HEK293 (cell line): ENCODE data around the gene LIPH.

Experiments
- BCL11A ChIP-seq: fragments of 450-650 bp; formaldehyde crosslinking; IDR thresholded peaks from 2 replicates; pipeline ENCODE4 v1.5.1; 2016; ENCODE audit warnings: low read depth, missing biosample characterization, missing genetic modification characterization
- CTCF ChIP-seq: fragments of 450-650 bp; formaldehyde crosslinking; IDR thresholded peaks from 2 replicates; pipeline ENCODE4 v1.5.1; 2016; ENCODE audit warnings: missing biosample characterization, missing genetic modification characterization
- GLI2 ChIP-seq: fragments of 450-650 bp; formaldehyde crosslinking; IDR thresholded peaks from 2 replicates; pipeline ENCODE4; 2017; ENCODE audit warnings: missing biosample characterization, missing genetic modification characterization, low read depth, borderline replicate concordance
- HIC1 ChIP-seq: fragments of 450-650 bp; formaldehyde crosslinking; IDR thresholded peaks from 2 replicates; pipeline ENCODE4 v1.5.1; 2016; ENCODE audit warnings: missing biosample characterization, missing genetic modification characterization
- PRDM4 ChIP-seq: fragments of 450-650 bp; formaldehyde crosslinking; IDR thresholded peaks from 2 replicates; pipeline ENCODE4 v1.5.1; 2017; ENCODE audit warnings: missing biosample characterization, missing genetic modification characterization
- PRDM6 ChIP-seq: fragments of 450-650 bp; formaldehyde crosslinking; IDR thresholded peaks from 2 replicates; pipeline ENCODE4 v1.5.1; 2017; ENCODE audit warnings: missing biosample characterization, missing genetic modification characterization
- REST ChIP-seq: fragments of 450-650 bp; formaldehyde crosslinking; IDR thresholded peaks from 2 replicates; pipeline ENCODE4 v1.5.1; 2016; ENCODE audit warnings: missing biosample characterization, missing genetic modification characterization
- WT1 ChIP-seq: fragments of 450-650 bp; formaldehyde crosslinking; IDR thresholded peaks from 2 replicates; pipeline ENCODE4 v1.5.1; 2016; ENCODE audit warnings: missing biosample characterization, missing genetic modification characterization
- ZEB2 ChIP-seq: fragments of 450-650 bp; formaldehyde crosslinking; IDR thresholded peaks from 2 replicates; pipeline ENCODE4 v1.5.1; 2016; ENCODE audit warnings: missing biosample characterization, missing genetic modification characterization
- ZFHX2 ChIP-seq: fragments of 450-650 bp; formaldehyde crosslinking; conservative IDR thresholded peaks from 2 replicates; pipeline ENCODE4 v1.5.1; 2016; ENCODE audit warnings: missing biosample characterization, missing genetic modification characterization
- ZNF121 ChIP-seq: fragments of 450-650 bp; formaldehyde crosslinking; IDR thresholded peaks from 2 replicates; pipeline ENCODE4 v1.5.1; 2016; ENCODE audit warnings: missing biosample characterization, missing genetic modification characterization
- ZNF18 ChIP-seq: fragments of 450-650 bp; formaldehyde crosslinking; IDR thresholded peaks from 2 replicates; pipeline ENCODE4 v1.5.1; 2016; ENCODE audit warnings: missing biosample characterization, missing genetic modification characterization
- ZNF19 ChIP-seq: fragments of 450-650 bp; formaldehyde crosslinking; IDR thresholded peaks from 2 replicates; pipeline ENCODE4; 2016; ENCODE audit warnings: missing biosample characterization, missing genetic modification characterization, low read depth
- ZNF221 ChIP-seq: fragments of 450-650 bp; formaldehyde crosslinking; IDR thresholded peaks from 2 replicates; pipeline ENCODE4 v1.5.1; 2017; ENCODE audit warnings: missing biosample characterization, missing genetic modification characterization, borderline replicate concordance
- ZNF600 ChIP-seq: fragments of 450-650 bp; formaldehyde crosslinking; IDR thresholded peaks from 2 replicates; pipeline ENCODE4 v1.5.1; 2016; ENCODE audit warnings: missing biosample characterization, missing genetic modification characterization
- ZNF629 ChIP-seq: fragments of 450-650 bp; formaldehyde crosslinking; IDR thresholded peaks from 2 replicates; pipeline ENCODE4 v1.5.1; 2017; ENCODE audit warnings: missing biosample characterization, missing genetic modification characterization
- ZNF639 ChIP-seq: fragments of 450-650 bp; formaldehyde crosslinking; IDR thresholded peaks from 2 replicates; pipeline ENCODE4 v1.5.1; 2016; ENCODE audit warnings: missing biosample characterization, missing genetic modification characterization
- ZNF664 ChIP-seq: fragments of 450-650 bp; formaldehyde crosslinking; IDR thresholded peaks from 2 replicates; pipeline ENCODE4 v1.5.1; 2016; ENCODE audit warnings: missing biosample characterization, missing genetic modification characterization
- ZNF843 ChIP-seq: fragments of 450-650 bp; formaldehyde crosslinking; IDR thresholded peaks from 2 replicates; pipeline ENCODE4 v1.5.1; 2016; ENCODE audit warnings: missing biosample characterization, missing genetic modification characterization

LIPH gene

GRCh38 chr3:185555101-185555501 is 2.7 kb upstream of the LIPH start (continued):
- TF ChIP-seq REST (tag by site-specific recombination) (no peak), ZNF639 (tag by site-specific recombination) (peak; percentile 37; the same call in 1 of the 2 replicates), CTCF (tag by site-specific recombination) (no peak), HIC1 (tag by site-specific recombination) (peak; percentile 74; the same call in 1 of the 2 replicates), ZNF600 (tag by site-specific recombination) (peak; percentile 36; the same call in 1 of the 2 replicates), ZEB2 (tag by site-specific recombination) (0 out of 2 replicates have a peak, but pooled peaks have one; percentile 54), BCL11A (tag by site-specific recombination) (peak; percentile 88), GLI2 (peak; percentile 18; the same call in 1 of the 2 replicates), WT1 (tag by site-specific recombination) (peak; percentile 68; the same call in 1 of the 2 replicates), ZNF221 (no peak), ZFHX2 (tag by site-specific recombination) (no peak), ZNF18 (tag by site-specific recombination) (peak; percentile 79), ZNF19 (no peak), ZNF664 (tag by site-specific recombination) (peak; percentile 98), PRDM6 (peak; percentile 88), PRDM4 (tag by site-specific recombination) (peak; percentile 65), ZNF629 (tag by site-specific recombination) (peak; percentile 66), ZNF843 (tag by site-specific recombination) (peak; percentile 63; the same call in 1 of the 2 replicates), ZNF121 (tag by site-specific recombination) (no peak)
